IPS DF 6.9 (cell line): ENCODE data around the gene STMN1.
"Not testable (repeated sequence)": the region's sequence is repeated elsewhere in the genome, so short reads cannot be mapped to it uniquely, and the experiment has no call there.

Experiments used
- DNase-seq: peaks from one replicate; pipeline ENCODE4 v3.0.0-alpha.2; 2013; ENCODE audit warnings: low read depth, low spot score
- H3K27ac ChIP-seq: one replicate; pipeline ENCODE4 v1.5.1; 2013; ENCODE audit warnings: low read length, control low read depth
- H3K27me3 ChIP-seq: 2 replicates; pipeline ENCODE4 v1.6.1; 2013; ENCODE audit warnings: mild to moderate bottlenecking, low read length; ENCODE audit not compliant: control insufficient read depth, insufficient read depth
- H3K36me3 ChIP-seq: 2 replicates; pipeline ENCODE4 v1.6.1; 2013; ENCODE audit warnings: low read length; ENCODE audit not compliant: control insufficient read depth, insufficient read depth
- H3K4me1 ChIP-seq: 2 replicates; pipeline ENCODE4 v1.6.1; 2013; ENCODE audit warnings: low read length; ENCODE audit not compliant: control insufficient read depth, insufficient read depth
- H3K4me3 ChIP-seq: 2 replicates; pipeline ENCODE4 v1.5.1; 2013; ENCODE audit warnings: mild to moderate bottlenecking, low read length
- H3K9me3 ChIP-seq: 2 replicates; pipeline ENCODE4 v1.6.1; 2013; ENCODE audit warnings: low read length, inconsistent platforms; ENCODE audit not compliant: control insufficient read depth, insufficient read depth
- WGBS: extraction: QIAGEN DNeasy Blood & Tissue Kit; methylation state at CpG from one replicate; pipeline ENCODE4 v1.1.7; 2013; ENCODE audit warnings: mixed read lengths, missing lambda C conversion rate; ENCODE audit not compliant: insufficient read length, insufficient coverage; 5-methylcytosine and 5-hydroxymethylcytosine counted together

STMN1 gene

GRCh38 chr1:25905680-25906643, at the start of gene STMN1:
Gene STMN1 (minus strand): TSS chr1:25906419. CDS start chr1:25904676, 1,743 bp downstream.
- no peaks in the 10 kb centered on the region for H3K27me3 ChIP-seq
- WGBS = no CpG with 5 or more reads among the region's 102 CpGs
- no peaks in the 10 kb centered on the region for H3K9me3 ChIP-seq
- H3K4me3 ChIP-seq = peak within 1 kb of the TSS; percentile 84
- H3K36me3 ChIP-seq = peaks cover 12% of the 10 kb centered on the region; the same call in 1 of the 2 replicates
- no peak within 1 kb of the TSS for H3K27ac ChIP-seq
- 0 out of 2 replicates have a peak, but pooled peaks cover 1% of the 10 kb centered on the region for H3K4me1 ChIP-seq
- DNase-seq = peak; percentile 81

GRCh38 chr1:25955553-25955952, 49.3 kb upstream of the STMN1 start:
- DNase-seq = no peak
- Histone ChIP-seq H3K4me1 (no peaks in the 10 kb centered on the region), H3K27ac (no peak overlapping the region), H3K36me3 (no peaks in the 10 kb centered on the region), H3K9me3 (no peaks in the 10 kb centered on the region), H3K4me3 (no peak overlapping the region), H3K27me3 (no peaks in the 10 kb centered on the region)

- no peaks in the 10 kb centered on the region for H3K27me3 ChIP-seq
- H3K4me3 ChIP-seq = no peak overlapping the region
- no peak overlapping the region for H3K27ac ChIP-seq
- H3K36me3 ChIP-seq = no peaks in the 10 kb centered on the region
- H3K9me3 ChIP-seq = no peaks in the 10 kb centered on the region
- no CpG with 5 or more reads among the region's 10 CpGs for WGBS
- H3K4me1 ChIP-seq = no peaks in the 10 kb centered on the region
- no peak for DNase-seq
Measured at GRCh38 chr1:25954282-25954938, 48.2 kb upstream of the STMN1 start.

- Histone ChIP-seq H3K4me1 (no peaks in the 10 kb centered on the region), H3K36me3 (no peaks in the 10 kb centered on the region), H3K9me3 (no peaks in the 10 kb centered on the region), H3K4me3 (no peak overlapping the region), H3K27me3 (no peaks in the 10 kb centered on the region), H3K27ac (no peak overlapping the region)
- no CpG with 5 or more reads among the region's 4 CpGs for WGBS
- DNase-seq = no peak
Measured at GRCh38 chr1:25952841-25953401, 46.7 kb upstream of the STMN1 start.

GRCh38 chr1:25948641-25949040, 42.4 kb upstream of the STMN1 start:
- WGBS = no CpG with 5 or more reads among the region's 4 CpGs
- Histone ChIP-seq H3K27me3 (no peaks in the 10 kb centered on the region), H3K36me3 (no peaks in the 10 kb centered on the region), H3K4me3 (no peak overlapping the region), H3K4me1 (no peaks in the 10 kb centered on the region), H3K27ac (no peak overlapping the region), H3K9me3 (no peaks in the 10 kb centered on the region)
- no peak for DNase-seq

GRCh38 chr1:25947027-25947426, 40.8 kb upstream of the STMN1 start:
- Histone ChIP-seq H3K4me1 (no peaks in the 10 kb centered on the region), H3K36me3 (no peaks in the 10 kb centered on the region), H3K27me3 (no peaks in the 10 kb centered on the region), H3K9me3 (no peaks in the 10 kb centered on the region), H3K27ac (no peak overlapping the region), H3K4me3 (no peak overlapping the region)
- no CpG with 5 or more reads among the region's 2 CpGs for WGBS
- no peak for DNase-seq

- DNase-seq = no peak
- H3K36me3 ChIP-seq = no peaks in the 10 kb centered on the region
- H3K4me3 ChIP-seq = no peak overlapping the region
- WGBS = no CpG with 5 or more reads among the region's 5 CpGs
- no peaks in the 10 kb centered on the region for H3K4me1 ChIP-seq
- no peaks in the 10 kb centered on the region for H3K9me3 ChIP-seq
- H3K27me3 ChIP-seq = no peaks in the 10 kb centered on the region
- H3K27ac ChIP-seq = no peak overlapping the region
Measured at GRCh38 chr1:25945761-25946160, 39.5 kb upstream of the STMN1 start.

GRCh38 chr1:25944986-25945385, 38.8 kb upstream of the STMN1 start:
- Histone ChIP-seq H3K36me3 (no peaks in the 10 kb centered on the region), H3K27me3 (no peaks in the 10 kb centered on the region), H3K4me3 (no peak overlapping the region), H3K9me3 (no peaks in the 10 kb centered on the region), H3K27ac (no peak overlapping the region), H3K4me1 (no peaks in the 10 kb centered on the region)
- no CpG with 5 or more reads among the region's 3 CpGs for WGBS
- no peak for DNase-seq

- not testable (repeated sequence) for H3K9me3 ChIP-seq, H3K27ac ChIP-seq, DNase-seq, H3K4me3 ChIP-seq, H3K4me1 ChIP-seq, H3K27me3 ChIP-seq, H3K36me3 ChIP-seq
- no CpG with 5 or more reads among the region's 5 CpGs for WGBS
Measured at GRCh38 chr1:25943511-25943910, 37.3 kb upstream of the STMN1 start.

GRCh38 chr1:25936947-25937346, 30.7 kb upstream of the STMN1 start:
- Histone ChIP-seq H3K4me1 (no peaks in the 10 kb centered on the region), H3K9me3 (no peaks in the 10 kb centered on the region), H3K27me3 (no peaks in the 10 kb centered on the region), H3K4me3 (no peak overlapping the region), H3K36me3 (no peaks in the 10 kb centered on the region), H3K27ac (no peak overlapping the region)
- no peak for DNase-seq
- no CpG with 5 or more reads among the region's 4 CpGs for WGBS
